A673 (cell line): ENCODE data around the gene PPP1R37.

Experiments used
- CTCF ChIP-seq: fragments of 300-800, 200-600 bp; sonication (generic); conservative IDR thresholded peaks from 2 replicates; pipeline ENCODE4 v1.5.1; 2017; ENCODE audit warnings: low read depth, mild to moderate bottlenecking, antibody characterized with exemption, low read length, moderate library complexity, mixed read lengths
- EZH2 ChIP-seq: fragments of 200-600 bp; sonication (generic); IDR thresholded peaks from 2 replicates; pipeline ENCODE4 v1.6.1; 2017; ENCODE audit warnings: borderline replicate concordance, low read depth, mild to moderate bottlenecking, mixed read lengths, antibody characterized with exemption, low read length; ENCODE audit not compliant: poor library complexity, severe bottlenecking

GRCh38 chr19:45142016-45142725 lies 49.2 kb downstream of the PPP1R37 start:
- TF ChIP-seq CTCF (no peak), EZH2 (no peak)
